ENCODE measurements around the gene FAM50A.

GRCh38 chrX:154466907-154467306 lies 23.0 kb downstream of the FAM50A start:
- TF ChIP-seq CTCF (conservative IDR thresholded peaks at IDR 0.05; ENCODE audit: low read depth, low read length) (no peak), EZH2phosphoT487 (IDR thresholded peaks at IDR 0.05; ENCODE audit: borderline replicate concordance, low read length) (no peak)

Data from PC-3 (cell line).